DMS153 (cell line): Measurements from ENCODE around the gene MYCBPAP.

Source experiments
- DNase-seq: peaks from one replicate; lab custom pipeline; 2025; lab: John Stamatoyannopoulos, UW

The MYCBPAP gene

DNA sequence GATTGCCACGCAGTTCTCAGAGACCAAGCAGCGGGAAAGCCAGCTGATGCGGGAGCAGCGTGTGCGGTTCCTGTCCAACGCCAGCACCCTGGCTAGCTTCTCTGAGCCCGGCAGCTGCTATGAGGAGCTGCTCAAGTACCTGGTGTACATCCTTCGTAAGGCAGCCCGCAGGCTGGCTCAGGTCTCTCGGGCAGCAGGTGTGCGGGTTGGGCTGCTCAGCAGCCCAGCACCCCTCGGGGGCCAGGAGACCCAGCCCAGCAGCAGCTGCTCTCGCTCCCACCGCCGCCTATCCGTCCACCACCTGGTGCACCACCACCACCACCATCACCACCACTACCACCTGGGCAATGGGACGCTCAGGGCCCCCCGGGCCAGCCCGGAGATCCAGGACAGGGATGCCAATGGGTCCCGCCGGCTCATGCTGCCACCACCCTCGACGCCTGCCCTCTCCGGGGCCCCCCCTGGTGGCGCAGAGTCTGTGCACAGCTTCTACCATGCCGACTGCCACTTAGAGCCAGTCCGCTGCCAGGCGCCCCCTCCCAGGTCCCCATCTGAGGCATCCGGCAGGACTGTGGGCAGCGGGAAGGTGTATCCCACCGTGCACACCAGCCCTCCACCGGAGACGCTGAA, 67.5 kb downstream of the MYCBPAP start:
- no peak for DNase-seq

DNA sequence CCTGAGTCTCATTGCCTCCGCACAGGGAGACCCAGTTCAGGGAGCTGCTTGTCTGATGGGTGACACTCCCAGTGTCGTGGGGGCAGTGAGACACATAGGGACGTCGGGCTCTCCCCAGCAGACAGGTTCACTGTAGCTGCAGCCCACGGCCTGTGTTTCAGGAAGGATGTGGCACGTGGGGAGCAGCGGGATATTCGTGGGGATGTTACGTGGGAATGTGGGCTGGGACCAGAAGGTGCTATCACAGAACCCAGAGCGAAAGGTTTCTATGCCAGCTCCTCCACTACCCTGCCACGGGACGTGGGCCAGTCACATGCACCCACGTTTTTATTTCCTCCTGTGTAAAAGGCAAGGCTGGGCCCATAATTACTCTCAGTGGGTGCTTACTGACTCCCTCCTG, 68.6 kb downstream of the MYCBPAP start:
- DNase-seq, result no peak

DNA sequence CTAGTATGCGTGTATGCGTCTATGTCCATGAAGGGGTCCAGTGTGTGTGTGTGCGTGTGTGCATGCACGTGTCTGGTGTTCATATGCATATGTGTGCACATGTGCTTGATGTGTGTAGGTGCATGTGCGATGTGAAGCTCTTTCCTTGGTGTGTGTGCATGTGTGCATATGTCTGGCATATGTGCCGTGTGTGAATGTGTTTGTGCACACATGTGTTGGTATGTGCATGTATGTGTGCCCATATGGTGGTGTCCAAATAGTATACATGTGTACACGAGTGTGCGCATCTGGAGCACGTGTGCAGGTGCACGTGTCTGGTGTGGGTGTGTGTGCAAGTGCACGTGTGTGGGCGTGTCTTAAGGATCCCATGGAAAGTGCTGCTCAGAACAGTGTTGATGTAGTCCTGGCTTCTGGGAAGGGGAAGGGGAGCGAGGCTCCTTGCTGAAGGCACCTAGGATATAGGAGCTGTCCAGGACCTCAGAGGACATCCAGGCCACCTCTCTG, 69.3 kb downstream of the MYCBPAP start:
- DNase-seq, result no peak

DNA sequence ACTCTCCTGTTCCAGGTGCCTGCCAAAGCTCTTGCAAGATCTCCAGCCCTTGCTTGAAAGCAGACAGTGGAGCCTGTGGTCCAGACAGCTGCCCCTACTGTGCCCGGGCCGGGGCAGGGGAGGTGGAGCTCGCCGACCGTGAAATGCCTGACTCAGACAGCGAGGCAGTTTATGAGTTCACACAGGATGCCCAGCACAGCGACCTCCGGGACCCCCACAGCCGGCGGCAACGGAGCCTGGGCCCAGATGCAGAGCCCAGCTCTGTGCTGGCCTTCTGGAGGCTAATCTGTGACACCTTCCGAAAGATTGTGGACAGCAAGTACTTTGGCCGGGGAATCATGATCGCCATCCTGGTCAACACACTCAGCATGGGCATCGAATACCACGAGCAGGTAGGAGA, 69.9 kb downstream of the MYCBPAP start:
- DNase-seq, result no peak

DNA sequence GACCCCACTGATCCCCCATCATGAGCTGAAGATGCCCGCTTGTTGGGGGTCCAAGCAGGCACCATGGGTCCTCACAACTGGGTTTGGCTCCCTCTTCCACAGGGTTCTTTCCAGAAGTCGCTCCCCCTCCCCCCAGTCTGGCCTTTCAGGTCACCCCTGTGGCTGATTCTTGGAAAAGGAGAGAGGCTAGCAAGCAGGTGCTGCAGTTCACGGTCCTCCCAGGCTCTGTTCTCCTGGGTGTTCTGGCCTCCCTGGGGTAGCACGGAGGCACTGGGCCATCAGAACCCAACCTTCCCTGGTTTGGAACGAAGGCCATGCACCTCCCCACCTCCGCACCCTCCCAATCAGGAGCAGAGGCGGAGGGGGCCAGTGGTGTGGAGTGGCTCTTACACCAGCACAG, 71.2 kb downstream of the MYCBPAP start:
- no peak for DNase-seq

DNA sequence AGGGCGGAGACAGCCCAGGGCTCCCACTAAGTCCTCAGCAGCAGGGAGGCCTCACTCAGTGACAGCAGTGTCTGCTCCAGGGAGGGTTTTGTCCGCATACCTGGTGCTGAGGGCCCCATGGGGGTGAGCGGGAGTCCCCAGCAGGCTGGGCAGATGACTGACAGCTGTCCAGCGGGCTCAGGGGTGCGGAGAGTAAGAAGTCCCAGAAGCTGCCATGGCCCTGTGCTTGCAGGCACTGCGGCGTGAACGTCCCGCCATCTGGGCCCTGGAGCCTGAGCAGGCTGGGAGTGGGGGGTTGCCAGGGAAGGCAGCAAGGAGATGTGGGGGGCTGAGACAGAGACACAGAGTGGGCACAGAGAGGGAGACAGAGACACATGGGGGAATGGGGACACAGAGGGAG, 72.4 kb downstream of the MYCBPAP start:
- no peak for DNase-seq
